Esophagus squamous epithelium (tissue), 5 donors: ENCODE data around the gene MBD5. TPM values are rescaled to one million over a fixed set of nuclear protein-coding genes. Genes with fewer than 3 reads are reported as not detected.

Experiments
- DNase-seq: peaks from one replicate; lab custom pipeline; 2025; lab: John Stamatoyannopoulos, UW
- H3K27ac ChIP-seq, 4 donors: fragments of 200-600 bp; sonication (generic); one replicate each; pipeline ENCODE4 v1.5.1; 2016 to 2019; ENCODE audit warnings: mild to moderate bottlenecking in 1 of 4
- H3K27me3 ChIP-seq, 4 donors: fragments of 200-600 bp; sonication (generic); 1 replicate in 3 of 4; 2 replicates in 1 of 4; pipeline versions ENCODE4 v1.5.1 to v1.6.0; 2017 to 2021; ENCODE audit warnings: antibody characterized with exemption in 1 of 4
- H3K36me3 ChIP-seq, 3 donors: fragments of 200-600 bp; sonication (generic); one replicate each; pipeline ENCODE4 v1.5.1; 2016 to 2019
- H3K4me1 ChIP-seq, 3 donors: fragments of 200-600 bp; sonication (generic); one replicate each; pipeline ENCODE4 v1.5.1; 2017 to 2019
- H3K4me3 ChIP-seq, 4 donors: fragments of 200-600 bp; sonication (generic); 1 replicate in 3 of 4; 2 replicates in 1 of 4; pipeline ENCODE4 v1.5.1; 2016 to 2019; ENCODE audit warnings: mild to moderate bottlenecking in 2 of 4, moderate library complexity in 1 of 4
- H3K9me3 ChIP-seq, 3 donors: fragments of 200-600 bp; sonication (generic); one replicate each; pipeline ENCODE4 v1.5.1; 2016 to 2019
- POLR2A ChIP-seq, 4 donors: fragments of 450-650 bp; IDR thresholded peaks; one replicate each; pipeline ENCODE4 v1.6.1; 2017; ENCODE audit warnings: antibody characterized with exemption in 4 of 4, mild to moderate bottlenecking in 4 of 4, moderate library complexity in 3 of 4
- WGBS, 2 donors: methylation state at CpG; one replicate each; pipeline ENCODE4 v1.1.5; 2018; 5-methylcytosine and 5-hydroxymethylcytosine counted together
- intact Hi-C: fragments of 100-400 bp; cut with DNase I; formaldehyde crosslinking; loops from one replicate; pipeline ENCODE4 v1.15.0; 2022
- total RNA-seq, 4 donors: library from RNA; depleted of rRNA; stranded (reverse); fragments of >200 nt; gene quantifications; one replicate each; pipeline ENCODE4 v1.1.0, GENCODE V29; 2016
- TF ChIP-seq, protein P1 (sequence below), 6 experiments: fragments of 450-650 bp in 4 of 6; fragments of 200-600 bp in 2 of 6; sonication (generic) in 2 of 6; IDR thresholded peaks; one replicate each; pipeline ENCODE4 v1.5.1; 2016 to 2019; ENCODE audit warnings: antibody characterized with exemption in 6 of 6, mild to moderate bottlenecking in 4 of 6, moderate library complexity in 4 of 6
- donor health status: DM: yes; HTN: yes; CAD: no.

The MBD5 gene
- total RNA-seq, 4 donors from 2014 or later = 11.8 to 23.8 (median 14.0) TPM

DNA sequence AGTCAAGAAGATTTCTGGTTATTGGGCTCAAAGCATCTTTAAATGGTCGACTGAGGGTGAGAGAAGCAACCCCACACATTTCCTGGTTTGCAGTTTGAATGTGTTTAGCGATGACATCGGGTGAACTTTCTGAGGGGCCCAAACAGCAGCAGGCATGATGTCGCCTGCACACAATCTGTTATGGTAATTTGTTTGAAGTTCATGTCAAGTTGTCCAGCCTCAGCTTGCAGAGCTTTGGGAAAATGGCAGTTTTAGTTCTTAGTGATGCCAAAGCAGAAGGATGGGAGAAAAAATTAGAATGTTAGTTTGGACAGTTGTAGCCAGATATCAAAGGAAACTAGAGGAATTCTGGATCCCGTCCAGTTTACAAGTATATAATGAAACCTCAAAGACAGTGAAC lies 284.6 kb downstream of the MBD5 start:
- no peak overlapping the region for H3K27ac ChIP-seq
- TF ChIP-seq, protein P1, sequence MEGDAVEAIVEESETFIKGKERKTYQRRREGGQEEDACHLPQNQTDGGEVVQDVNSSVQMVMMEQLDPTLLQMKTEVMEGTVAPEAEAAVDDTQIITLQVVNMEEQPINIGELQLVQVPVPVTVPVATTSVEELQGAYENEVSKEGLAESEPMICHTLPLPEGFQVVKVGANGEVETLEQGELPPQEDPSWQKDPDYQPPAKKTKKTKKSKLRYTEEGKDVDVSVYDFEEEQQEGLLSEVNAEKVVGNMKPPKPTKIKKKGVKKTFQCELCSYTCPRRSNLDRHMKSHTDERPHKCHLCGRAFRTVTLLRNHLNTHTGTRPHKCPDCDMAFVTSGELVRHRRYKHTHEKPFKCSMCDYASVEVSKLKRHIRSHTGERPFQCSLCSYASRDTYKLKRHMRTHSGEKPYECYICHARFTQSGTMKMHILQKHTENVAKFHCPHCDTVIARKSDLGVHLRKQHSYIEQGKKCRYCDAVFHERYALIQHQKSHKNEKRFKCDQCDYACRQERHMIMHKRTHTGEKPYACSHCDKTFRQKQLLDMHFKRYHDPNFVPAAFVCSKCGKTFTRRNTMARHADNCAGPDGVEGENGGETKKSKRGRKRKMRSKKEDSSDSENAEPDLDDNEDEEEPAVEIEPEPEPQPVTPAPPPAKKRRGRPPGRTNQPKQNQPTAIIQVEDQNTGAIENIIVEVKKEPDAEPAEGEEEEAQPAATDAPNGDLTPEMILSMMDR (IDR thresholded peaks at IDR 0.05) = no peak
- no peak for TF ChIP-seq POLR2A (IDR thresholded peaks at IDR 0.05)
- no peak overlapping the region for H3K4me3 ChIP-seq
- H3K4me1 ChIP-seq = no peaks in the 10 kb centered on the region
- DNase-seq = no peak
- no peaks in the 10 kb centered on the region for H3K27me3 ChIP-seq
- H3K9me3 ChIP-seq = no peaks in the 10 kb centered on the region
- no peaks in the 10 kb centered on the region for H3K36me3 ChIP-seq
- intact Hi-C loops = no loop called here
- WGBS, 2 donors = 61 to 68% methylated on average over 5 of the region's 5 CpGs

DNA sequence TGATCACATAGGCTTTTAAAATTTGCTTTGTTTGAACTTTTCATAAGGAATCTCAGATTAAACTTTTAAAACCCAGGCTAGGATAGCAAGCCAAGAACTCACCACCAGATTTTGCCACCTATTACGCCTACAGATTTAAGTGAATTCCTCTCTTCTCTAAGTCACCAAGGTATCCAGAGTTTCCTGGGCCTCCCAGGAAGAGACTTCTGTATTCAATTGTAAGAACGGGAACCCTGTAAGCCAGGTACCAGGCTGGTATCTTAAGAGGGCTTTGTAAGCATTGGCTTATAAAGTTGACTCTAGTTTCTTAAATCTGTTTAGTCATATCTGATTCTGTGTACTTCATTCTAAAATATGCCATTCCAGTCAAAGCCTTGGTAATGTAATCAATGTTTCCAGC lies 285.1 kb downstream of the MBD5 start:
- DNase-seq = no peak
- 92 to 96% methylated on average over 2 of the region's 2 CpGs for WGBS, 2 donors

DNA sequence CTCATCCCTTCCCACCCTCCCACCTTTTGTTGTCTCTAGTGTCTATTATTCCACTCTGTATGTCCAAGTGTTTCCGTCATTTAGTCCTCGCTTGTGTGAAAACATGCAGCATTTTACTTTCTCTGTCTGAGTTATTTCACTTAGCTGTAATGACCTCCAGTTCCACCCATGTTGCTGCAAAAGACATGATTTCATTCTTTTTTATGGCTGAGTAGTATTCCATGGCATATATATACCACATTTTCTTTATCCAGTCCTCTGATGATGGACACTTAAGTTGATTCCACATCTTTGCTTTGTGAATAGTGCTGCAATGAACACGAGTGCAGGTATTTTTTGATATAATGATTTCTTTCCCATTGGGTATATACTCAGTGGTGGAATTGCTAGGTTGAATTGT lies 296.7 kb downstream of the MBD5 start:
- Histone ChIP-seq H3K4me3 (no peak overlapping the region), H3K36me3 (no peaks in the 10 kb centered on the region)
- no peak for TF ChIP-seq POLR2A (IDR thresholded peaks at IDR 0.05)
- TF ChIP-seq, protein P1 (IDR thresholded peaks at IDR 0.05) = no peak

More for the DNA sequence above, 285.1 kb downstream of the MBD5 start:
- intact Hi-C loops = no loop called here
- Histone ChIP-seq H3K27me3 (no peaks in the 10 kb centered on the region), H3K4me1 (no peaks in the 10 kb centered on the region), H3K27ac (no peak overlapping the region), H3K36me3 (no peaks in the 10 kb centered on the region), H3K4me3 (no peak overlapping the region), H3K9me3 (no peaks in the 10 kb centered on the region)
- TF ChIP-seq POLR2A (IDR thresholded peaks at IDR 0.05) = no peak
- TF ChIP-seq, protein P1 (IDR thresholded peaks at IDR 0.05) = no peak

DNA sequence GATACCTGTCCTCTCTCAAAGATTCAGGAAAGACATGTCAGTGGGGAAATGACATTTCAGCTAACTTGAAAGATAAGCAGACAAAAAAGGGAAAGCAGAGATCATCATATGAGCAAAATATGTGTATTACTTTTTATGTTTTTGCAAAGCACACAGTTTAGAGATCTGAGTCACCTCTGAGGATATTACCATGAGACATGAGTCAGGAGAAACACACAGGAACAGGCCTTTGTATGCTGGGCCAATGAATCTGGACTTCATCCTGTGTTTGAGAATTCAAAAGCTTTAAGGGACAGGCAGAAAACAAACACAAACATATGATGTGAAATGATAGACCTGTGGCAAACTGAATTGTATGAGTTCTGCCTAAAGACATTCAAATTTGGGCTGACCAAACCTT lies 317.6 kb downstream of the MBD5 start:
- intact Hi-C loops = no loop called here
- TF ChIP-seq, protein P1 (IDR thresholded peaks at IDR 0.05) = no peak
- TF ChIP-seq POLR2A (IDR thresholded peaks at IDR 0.05) = no peak
- H3K9me3 ChIP-seq = peaks cover 0 to 7% (median 7%) of the 10 kb centered on the region in 3 donors
- peaks cover 0 to 12% (median 0%) of the 10 kb centered on the region in 3 donors for H3K36me3 ChIP-seq
- H3K4me1 ChIP-seq = no peaks in the 10 kb centered on the region
- no peak overlapping the region for H3K4me3 ChIP-seq
- no peaks in the 10 kb centered on the region for H3K27me3 ChIP-seq
- no peak overlapping the region for H3K27ac ChIP-seq
- no peak for DNase-seq

More for the DNA sequence above, 296.7 kb downstream of the MBD5 start:
- 63 to 67% methylated on average over 3 of the region's 3 CpGs for WGBS, 2 donors
- intact Hi-C loops = no loop called here
- H3K9me3 ChIP-seq = no peaks in the 10 kb centered on the region
- H3K27me3 ChIP-seq = no peaks in the 10 kb centered on the region
- DNase-seq = no peak
- H3K27ac ChIP-seq = no peak overlapping the region
- no peaks in the 10 kb centered on the region for H3K4me1 ChIP-seq

DNA sequence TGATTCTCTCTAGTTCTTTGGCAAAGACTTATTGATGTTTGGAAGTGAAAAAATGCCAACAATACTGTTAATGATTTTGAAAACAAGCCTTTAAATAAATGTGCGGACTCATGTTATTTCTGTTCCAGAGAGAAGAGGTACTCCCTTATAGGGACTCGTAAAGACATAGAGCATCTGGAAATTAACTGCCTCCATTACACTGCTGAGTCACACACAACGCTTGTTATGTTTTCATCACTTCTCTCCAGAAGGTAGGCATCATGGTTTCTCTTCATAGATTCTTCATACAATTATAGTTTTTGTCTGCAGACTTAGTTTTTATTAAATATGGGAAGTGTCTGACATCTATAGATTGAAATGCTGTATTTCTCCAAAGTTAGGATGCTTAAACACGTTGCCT lies 321.2 kb downstream of the MBD5 start:
- DNase-seq = no peak
- H3K4me1 ChIP-seq = no peaks in the 10 kb centered on the region
- WGBS, 2 donors = 92 to 95% methylated on average over 4 of the region's 4 CpGs
- H3K27ac ChIP-seq = no peak overlapping the region
- TF ChIP-seq POLR2A (IDR thresholded peaks at IDR 0.05) = no peak
- TF ChIP-seq, protein P1 (IDR thresholded peaks at IDR 0.05) = no peak
- no peaks in the 10 kb centered on the region for H3K27me3 ChIP-seq
- peaks cover 0 to 7% (median 7%) of the 10 kb centered on the region in 3 donors for H3K9me3 ChIP-seq
- no peak overlapping the region for H3K4me3 ChIP-seq
- intact Hi-C loops = no loop called here
- peaks cover 0 to 13% (median 0%) of the 10 kb centered on the region in 3 donors for H3K36me3 ChIP-seq
